HCT116 (cell line): Measurements from ENCODE around the gene MICU2. TPM values are rescaled to one million over a fixed set of nuclear protein-coding genes. Genes with fewer than 3 reads are reported as not detected.
A peak's percentile ranks its signal among the peaks of the same experiment; 100 is the strongest.

Source experiments
- ATAC-seq: fragments of 200-7000 bp; cut with Tn5 transposase; 2 replicates; pipeline ENCODE4 v1.9.1; 2020; ENCODE audit warnings: mild to moderate bottlenecking, moderate library complexity
- BruUV-seq: library from RNA; stranded (reverse); fragments of 400-500 nt; replicated peaks from 2 replicates; lab custom pipeline; 2021; lab: Mats Ljungman, UMichigan
- CTCF ChIA-PET: fragments of 300-600 bp; sonication (Branson Sonifier 250); formaldehyde crosslinking; loops from one replicate; lab custom pipeline; 2021; ENCODE audit warnings: antibody characterized with exemption; lab: Charles Lee
- POLR2A ChIA-PET: fragments of 300-600, 350-600 bp; sonication (Branson Sonifier 250); formaldehyde crosslinking; loops from one replicate; lab custom pipeline; 2021; ENCODE audit warnings: antibody characterized with exemption; lab: Charles Lee
- RAD21 ChIA-PET, 2 experiments: fragments of 300-600 bp; sonication (Branson Sonifier 250); formaldehyde crosslinking; loops; one replicate each; lab custom pipeline; 2023; ENCODE audit warnings: low total read pairs in 2 of 2; ENCODE audit not compliant: uncharacterized antibody in 2 of 2, unreplicated experiment in 2 of 2, low non-redundant PET in 1 of 2; lab: Charles Lee
- DNase-seq: peaks from one replicate; pipeline ENCODE4 v3.0.0-alpha.2; 2010; ENCODE audit warnings: low read depth, low spot score
- H2AFZ ChIP-seq: fragments of 200-600 bp; shearing (Covaris generic), sonication (generic); 2 replicates; pipeline ENCODE4 v1.6.1; 2017; ENCODE audit warnings: low read depth, mixed run types, mixed read lengths, antibody characterized with exemption, low read length; ENCODE audit not compliant: poor library complexity, severe bottlenecking
- H3K27ac ChIP-seq: 2 replicates; pipeline ENCODE4 v1.5.1; 2012; ENCODE audit warnings: low read depth, low read length
- H3K27me3 ChIP-seq: fragments of 200-600 bp; sonication (generic); 2 replicates; pipeline ENCODE4 v1.6.1; 2016; ENCODE audit warnings: mixed run types, low read length, mixed read lengths; ENCODE audit not compliant: insufficient read depth
- H3K36me3 ChIP-seq, 2 experiments: fragments of 200-500 bp in 1 of 2; fragments of 200-600 bp in 1 of 2; sonication (Bioruptor generic) in 1 of 2; sonication (generic) in 1 of 2; 2 replicates each; pipeline versions ENCODE4 v1.5.1 to v1.6.1; 2014 to 2016; ENCODE audit warnings: low read length in 2 of 2, inconsistent platforms in 1 of 2, mixed read lengths in 1 of 2, mixed run types in 1 of 2; ENCODE audit not compliant: insufficient read depth in 2 of 2, control insufficient read depth in 1 of 2
- H3K4me1 ChIP-seq, 2 experiments: fragments of 200-600 bp in 1 of 2; sonication (generic) in 1 of 2; 2 replicates each; pipeline versions ENCODE4 v1.5.1 to v1.6.1; 2012 to 2017; ENCODE audit warnings: low read length in 2 of 2, inconsistent platforms in 1 of 2, mild to moderate bottlenecking in 1 of 2, mixed read lengths in 1 of 2, mixed run types in 1 of 2, moderate library complexity in 1 of 2; ENCODE audit not compliant: insufficient read depth in 2 of 2, control insufficient read depth in 1 of 2
- H3K4me2 ChIP-seq: fragments of 200-600 bp; sonication (generic); 2 replicates; pipeline ENCODE4 v1.6.1; 2017; ENCODE audit warnings: mixed run types, low read length, mixed read lengths
- H3K4me3 ChIP-seq, 2 experiments: fragments of 200-600 bp in 1 of 2; sonication (generic) in 1 of 2; replicated peaks in 1 of 2; 2 replicates each; pipeline ENCODE4 v1.5.1; 2011 to 2016; ENCODE audit warnings: low read length in 2 of 2, control low read depth in 1 of 2, low read depth in 1 of 2, mild to moderate bottlenecking in 1 of 2, mixed read lengths in 1 of 2, mixed run types in 1 of 2
- H3K79me2 ChIP-seq: fragments of 200-600 bp; sonication (generic); 2 replicates; pipeline ENCODE4 v1.6.1; 2017; ENCODE audit warnings: mild to moderate bottlenecking, mixed run types, low read length, moderate library complexity, mixed read lengths; ENCODE audit not compliant: insufficient read depth
- H3K9ac ChIP-seq: fragments of 200-600 bp; sonication (generic); 2 replicates; pipeline ENCODE4 v1.6.1; 2016; ENCODE audit warnings: low read length, mixed read lengths
- H3K9me2 ChIP-seq: fragments of 200-600 bp; sonication (generic), shearing (Covaris generic); 2 replicates; pipeline ENCODE4 v1.6.1; 2017; ENCODE audit warnings: mixed run types, mild to moderate bottlenecking, moderate library complexity; ENCODE audit not compliant: insufficient read depth
- H3K9me3 ChIP-seq, 2 experiments: fragments of 200-500 bp in 1 of 2; fragments of 200-600 bp in 1 of 2; sonication (Bioruptor generic) in 1 of 2; sonication (generic) in 1 of 2; 2 replicates each; pipeline ENCODE4 v1.6.1; 2014 to 2017; ENCODE audit warnings: low read length in 2 of 2, mixed read lengths in 2 of 2, inconsistent platforms in 1 of 2, low read depth in 1 of 2, mild to moderate bottlenecking in 1 of 2, mixed run types in 1 of 2, moderate library complexity in 1 of 2; ENCODE audit not compliant: control insufficient read depth in 1 of 2, insufficient read depth in 1 of 2
- H4K20me1 ChIP-seq: fragments of 200-600 bp; sonication (generic), shearing (Covaris generic); 2 replicates; pipeline ENCODE4 v1.6.1; 2017; ENCODE audit warnings: mixed run types, mild to moderate bottlenecking, moderate library complexity; ENCODE audit not compliant: insufficient read depth
- ATF3 ChIP-seq: IDR thresholded peaks from 2 replicates; pipeline ENCODE4 v1.6.1; 2012
- CBX3 ChIP-seq: IDR thresholded peaks from 2 replicates; pipeline ENCODE4 v1.6.1; 2012; ENCODE audit warnings: low read depth
- CEBPB ChIP-seq: IDR thresholded peaks from 2 replicates; pipeline ENCODE4 v1.6.1; 2012; ENCODE audit warnings: low read depth
- CTCF ChIP-seq, 3 experiments: fragments of 200-600 bp in 1 of 3; sonication (generic) in 1 of 3; IDR thresholded peaks in 2 of 3; conservative IDR thresholded peaks in 1 of 3; 2 replicates each; pipeline ENCODE4 v1.5.1; 2012 to 2017; ENCODE audit warnings: low read depth in 2 of 3, low read length in 2 of 3, antibody characterized with exemption in 1 of 3, borderline replicate concordance in 1 of 3, control low read depth in 1 of 3, mild to moderate bottlenecking in 1 of 3, mixed read lengths in 1 of 3, mixed run types in 1 of 3, moderate library complexity in 1 of 3; ENCODE audit not compliant: insufficient read depth in 1 of 3
- ELF1 ChIP-seq: IDR thresholded peaks from 2 replicates; pipeline ENCODE4 v1.6.1; 2012; ENCODE audit warnings: low read depth, borderline replicate concordance
- EZH2 ChIP-seq: fragments of 200-600 bp; sonication (generic); IDR thresholded peaks from 2 replicates; pipeline ENCODE4 v1.6.1; 2017; ENCODE audit warnings: antibody characterized with exemption, mixed run types
- FOSL1 ChIP-seq: IDR thresholded peaks from 2 replicates; pipeline ENCODE4 v1.6.1; 2012; ENCODE audit warnings: low read depth
- POLR2A ChIP-seq: IDR thresholded peaks from 2 replicates; pipeline ENCODE4 v1.7.0; 2011; ENCODE audit warnings: borderline replicate concordance; ENCODE audit not compliant: insufficient read depth, insufficient read length; ENCODE audit errors: extremely low read depth
- POLR2AphosphoS5 ChIP-seq: IDR thresholded peaks from 2 replicates; pipeline ENCODE4 v1.6.1; 2011; ENCODE audit warnings: mild to moderate bottlenecking, low read depth, low read length, moderate library complexity
- REST ChIP-seq: IDR thresholded peaks from 2 replicates; pipeline ENCODE4 v1.6.1; 2012; ENCODE audit warnings: low read depth
- SP1 ChIP-seq: IDR thresholded peaks from 2 replicates; pipeline ENCODE4 v1.6.1; 2012; ENCODE audit warnings: low read depth
- SRF ChIP-seq: IDR thresholded peaks from 2 replicates; pipeline ENCODE4 v1.6.1; 2012; ENCODE audit warnings: low read depth
- ZBTB33 ChIP-seq: IDR thresholded peaks from 2 replicates; pipeline ENCODE4 v1.6.1; 2011; ENCODE audit warnings: mild to moderate bottlenecking, low read length, moderate library complexity; ENCODE audit not compliant: insufficient replicate concordance; ENCODE audit errors: extremely low read depth
- intact Hi-C: fragments of 100-400 bp; cut with micrococcal nuclease; formaldehyde crosslinking; loops from 2 replicates; pipeline ENCODE4 v1.10.0; 2022
- total RNA-seq: library from RNA; stranded (reverse); gene quantifications from one replicate; pipeline ENCODE4 v1.2.1, GENCODE V29; 2021; ENCODE audit not compliant: unreplicated experiment

The MICU2 gene
- total RNA-seq, 1 experiment from 2014 or later: 41.0 TPM

GRCh38 chr13:21619633-21620220 is 15.8 kb upstream of the MICU2 start (continued):
- TF ChIP-seq CEBPB: no peak
- TF ChIP-seq CTCF (IDR thresholded peaks at IDR 0.05 in 2 of 3, conservative IDR thresholded peaks at IDR 0.05 in 1 of 3; ENCODE audit: borderline replicate concordance in 1 of 3, insufficient read depth in 1 of 3, low read depth in 2 of 3, low read length in 2 of 3): no peak
- no peak for TF ChIP-seq POLR2AphosphoS5
- TF ChIP-seq EZH2: no peak

GRCh38 chr13:21616880-21617279 is 12.9 kb upstream of the MICU2 start:
- Histone ChIP-seq H3K9me2 (no peaks in the 10 kb centered on the region), H3K36me3 (no peaks in the 10 kb centered on the region), H3K9ac (no peak overlapping the region), H2AFZ (peak overlapping the region; percentile 37), H3K27me3 (no peaks in the 10 kb centered on the region), H3K79me2 (no peaks in the 10 kb centered on the region), H3K27ac (no peak overlapping the region), H3K4me2 (peak overlapping the region; percentile 47), H4K20me1 (no peaks in the 10 kb centered on the region), H3K9me3 (no peaks in the 10 kb centered on the region), H3K4me1 (peaks cover 5 to 12% of the 10 kb centered on the region in 2 experiments), H3K4me3 (peak overlapping the region; percentile 19; a peak in 3 of 4 replicates)
- intact Hi-C loops: no loop called here
- ChIA-PET CTCF (interaction anchor here (1.3 to 2.6 kb wide), 2 partner anchors 9 to 21 kb away, joined by 5 to 12 read pairs; no protein-coding TSS in a partner anchor), POLR2A (no interaction called here), RAD21 (no interaction called here)
- ATAC-seq (peak; percentile 61; the same call in 1 of the 2 replicates), DNase-seq (no peak)
- BruUV-seq: no TSS peak
- TF ChIP-seq ZBTB33: no peak
- no peak for TF ChIP-seq SRF
- TF ChIP-seq POLR2AphosphoS5: no peak
- no peak for TF ChIP-seq FOSL1
- TF ChIP-seq REST: no peak
- no peak for TF ChIP-seq CEBPB
- no peak for TF ChIP-seq POLR2A
- TF ChIP-seq SP1: no peak
- TF ChIP-seq EZH2: no peak
- TF ChIP-seq CTCF (IDR thresholded peaks at IDR 0.05 in 2 of 3, conservative IDR thresholded peaks at IDR 0.05 in 1 of 3; ENCODE audit: borderline replicate concordance in 1 of 3, insufficient read depth in 1 of 3, low read depth in 2 of 3, low read length in 2 of 3): no peak
- TF ChIP-seq ELF1: no peak
- TF ChIP-seq CBX3: no peak
- TF ChIP-seq ATF3: no peak
